Vagina (tissue), 2 donors: ENCODE results near the gene RGS6.

Source experiments
- POLR2A ChIP-seq, 2 donors: fragments of 450-650 bp; IDR thresholded peaks; one replicate each; pipeline ENCODE4 v1.6.1; 2017; ENCODE audit warnings: antibody characterized with exemption in 2 of 2, mild to moderate bottlenecking in 2 of 2, moderate library complexity in 2 of 2
- TF ChIP-seq, protein P1 (sequence below), 3 experiments: fragments of 450-650 bp in 2 of 3; fragments of 200-600 bp in 1 of 3; sonication (generic) in 1 of 3; IDR thresholded peaks; one replicate each; pipeline ENCODE4 v1.5.1; 2017 to 2019; ENCODE audit warnings: antibody characterized with exemption in 3 of 3, mild to moderate bottlenecking in 2 of 3, moderate library complexity in 2 of 3

DNA sequence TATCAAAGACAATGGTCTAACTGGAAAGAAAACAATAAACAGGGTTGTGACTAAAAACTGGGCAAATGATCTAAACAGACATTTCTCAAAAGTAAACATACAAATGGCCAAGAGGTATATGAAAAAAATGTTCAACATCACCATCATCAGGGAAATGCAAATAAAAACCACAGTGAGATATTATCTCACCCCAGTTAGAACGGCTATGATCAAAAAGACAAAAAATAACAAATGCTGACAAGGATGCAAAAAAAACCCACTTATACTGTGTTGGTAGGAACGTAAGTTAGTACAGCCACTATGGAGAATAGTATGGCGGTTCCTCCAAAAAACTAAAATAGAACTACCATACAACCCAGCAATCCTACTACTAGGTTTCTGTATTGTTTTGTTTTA lies 470.1 kb downstream of the RGS6 start:
- TF ChIP-seq POLR2A (IDR thresholded peaks at IDR 0.05): no peak
- TF ChIP-seq, protein P1, sequence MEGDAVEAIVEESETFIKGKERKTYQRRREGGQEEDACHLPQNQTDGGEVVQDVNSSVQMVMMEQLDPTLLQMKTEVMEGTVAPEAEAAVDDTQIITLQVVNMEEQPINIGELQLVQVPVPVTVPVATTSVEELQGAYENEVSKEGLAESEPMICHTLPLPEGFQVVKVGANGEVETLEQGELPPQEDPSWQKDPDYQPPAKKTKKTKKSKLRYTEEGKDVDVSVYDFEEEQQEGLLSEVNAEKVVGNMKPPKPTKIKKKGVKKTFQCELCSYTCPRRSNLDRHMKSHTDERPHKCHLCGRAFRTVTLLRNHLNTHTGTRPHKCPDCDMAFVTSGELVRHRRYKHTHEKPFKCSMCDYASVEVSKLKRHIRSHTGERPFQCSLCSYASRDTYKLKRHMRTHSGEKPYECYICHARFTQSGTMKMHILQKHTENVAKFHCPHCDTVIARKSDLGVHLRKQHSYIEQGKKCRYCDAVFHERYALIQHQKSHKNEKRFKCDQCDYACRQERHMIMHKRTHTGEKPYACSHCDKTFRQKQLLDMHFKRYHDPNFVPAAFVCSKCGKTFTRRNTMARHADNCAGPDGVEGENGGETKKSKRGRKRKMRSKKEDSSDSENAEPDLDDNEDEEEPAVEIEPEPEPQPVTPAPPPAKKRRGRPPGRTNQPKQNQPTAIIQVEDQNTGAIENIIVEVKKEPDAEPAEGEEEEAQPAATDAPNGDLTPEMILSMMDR (IDR thresholded peaks at IDR 0.05): no peak
